Effector memory CD4-positive, alpha-beta T cell (primary cell): Measurements from ENCODE around the gene TNF.
"Not testable (repeated sequence)": the region's sequence is repeated elsewhere in the genome, so short reads cannot be mapped to it uniquely, and the experiment has no call there.

Source experiments
- DNase-seq, 3 donors: peaks; one replicate each; pipeline ENCODE4 v3.0.0-alpha.2; 2020
- H3K27ac ChIP-seq: 2 replicates; pipeline ENCODE4 v1.7.0; 2013; ENCODE audit warnings: mild to moderate bottlenecking, low read length, moderate library complexity; ENCODE audit not compliant: insufficient read depth, poor library complexity, severe bottlenecking
- H3K27me3 ChIP-seq: replicated peaks from 2 replicates; pipeline ENCODE4 v1.7.0; 2013; ENCODE audit warnings: mild to moderate bottlenecking, low read length; ENCODE audit not compliant: insufficient read depth, control insufficient read depth, poor library complexity, severe bottlenecking
- H3K36me3 ChIP-seq: 2 replicates; pipeline ENCODE4 v1.7.0; 2013; ENCODE audit warnings: mild to moderate bottlenecking, low read length, moderate library complexity; ENCODE audit not compliant: control insufficient read depth, insufficient read depth
- H3K4me1 ChIP-seq: 2 replicates; pipeline ENCODE4 v1.7.0; 2013; ENCODE audit warnings: low read length, mild to moderate bottlenecking; ENCODE audit not compliant: control insufficient read depth, insufficient read depth, poor library complexity, severe bottlenecking
- H3K4me3 ChIP-seq: 2 replicates; pipeline ENCODE4 v1.7.0; 2013; ENCODE audit warnings: low read length, low read depth, mild to moderate bottlenecking; ENCODE audit not compliant: insufficient read depth, poor library complexity, severe bottlenecking
- H3K9me3 ChIP-seq: 2 replicates; pipeline ENCODE4 v1.7.0; 2013; ENCODE audit warnings: mild to moderate bottlenecking, low read length, moderate library complexity; ENCODE audit not compliant: control insufficient read depth

The TNF gene

GRCh38 chr6:31588871-31589650, 13.7 kb downstream of the TNF start:
- H3K4me1 ChIP-seq, result peaks cover 67% of the 10 kb centered on the region
- H3K4me3 ChIP-seq, result no peak overlapping the region
- no peaks in the 10 kb centered on the region for H3K9me3 ChIP-seq
- H3K27ac ChIP-seq, result peak overlapping the region; percentile 95
- DNase-seq, result no peak
- no peaks in the 10 kb centered on the region for H3K36me3 ChIP-seq
- no peaks in the 10 kb centered on the region for H3K27me3 ChIP-seq

GRCh38 chr6:31590691-31591090, 15.3 kb downstream of the TNF start:
- DNase-seq, H3K27me3 ChIP-seq, H3K9me3 ChIP-seq, H3K4me3 ChIP-seq, H3K27ac ChIP-seq, H3K36me3 ChIP-seq: not testable (repeated sequence)
- peaks cover 57% of the 10 kb centered on the region for H3K4me1 ChIP-seq

DNA sequence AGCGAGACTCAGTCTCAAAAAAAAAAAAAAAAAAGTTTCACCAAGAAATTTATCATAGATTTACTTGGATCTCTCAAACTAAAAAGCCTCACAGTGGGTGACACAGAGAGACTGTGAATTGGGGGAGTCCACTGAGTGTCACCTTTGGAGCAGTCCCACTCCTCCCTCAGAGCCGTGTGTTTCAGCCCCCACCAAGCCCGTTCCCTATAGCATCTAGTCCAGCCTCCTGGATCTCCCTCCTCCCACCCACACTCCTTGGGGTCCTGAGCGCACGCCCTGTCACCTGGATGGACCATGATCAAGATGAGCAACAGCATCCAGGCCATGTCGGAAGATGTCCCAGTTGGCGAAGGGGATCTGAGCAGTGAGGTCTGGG, 17.0 kb downstream of the TNF start:
- H3K27ac ChIP-seq, result peak overlapping the region; percentile 47
- peaks cover 55% of the 10 kb centered on the region for H3K4me1 ChIP-seq
- no peaks in the 10 kb centered on the region for H3K9me3 ChIP-seq
- H3K27me3 ChIP-seq, result no peaks in the 10 kb centered on the region
- no peak for DNase-seq
- H3K4me3 ChIP-seq, result peak overlapping the region; percentile 12
- H3K36me3 ChIP-seq, result no peaks in the 10 kb centered on the region

DNA sequence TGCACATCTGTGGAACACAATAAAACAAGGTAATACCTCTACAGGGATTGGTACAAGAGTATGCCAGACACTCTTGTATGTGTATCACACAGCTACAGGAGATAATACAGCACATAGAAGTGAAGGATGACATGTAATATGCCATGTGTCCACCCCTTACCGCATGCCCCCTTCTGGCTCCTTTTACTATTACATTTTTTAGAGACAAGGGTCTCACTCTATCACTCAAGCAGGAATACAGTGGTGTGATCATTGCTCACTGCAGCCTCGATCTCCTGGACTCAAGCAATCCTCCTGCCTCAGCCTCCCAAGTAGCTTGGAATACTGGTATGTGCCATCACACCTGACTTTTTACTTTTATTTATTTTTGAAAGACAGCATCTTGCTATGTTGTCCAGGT, 21.6 kb downstream of the TNF start:
- peak in 1 of 3 donors; percentile 16 for DNase-seq
- no peaks in the 10 kb centered on the region for H3K36me3 ChIP-seq
- no peak overlapping the region for H3K4me3 ChIP-seq
- no peaks in the 10 kb centered on the region for H3K27me3 ChIP-seq
- peak overlapping the region; percentile 27 for H3K27ac ChIP-seq
- H3K9me3 ChIP-seq, result no peaks in the 10 kb centered on the region
- H3K4me1 ChIP-seq, result peaks cover 43% of the 10 kb centered on the region

GRCh38 chr6:31607317-31607716, 32.0 kb downstream of the TNF start:
- H3K4me1 ChIP-seq, result no peaks in the 10 kb centered on the region
- H3K4me3 ChIP-seq, result no peak overlapping the region
- no peak for DNase-seq
- no peaks in the 10 kb centered on the region for H3K27me3 ChIP-seq
- H3K36me3 ChIP-seq, result no peaks in the 10 kb centered on the region
- H3K27ac ChIP-seq, result no peak overlapping the region
- H3K9me3 ChIP-seq, result no peaks in the 10 kb centered on the region

DNA sequence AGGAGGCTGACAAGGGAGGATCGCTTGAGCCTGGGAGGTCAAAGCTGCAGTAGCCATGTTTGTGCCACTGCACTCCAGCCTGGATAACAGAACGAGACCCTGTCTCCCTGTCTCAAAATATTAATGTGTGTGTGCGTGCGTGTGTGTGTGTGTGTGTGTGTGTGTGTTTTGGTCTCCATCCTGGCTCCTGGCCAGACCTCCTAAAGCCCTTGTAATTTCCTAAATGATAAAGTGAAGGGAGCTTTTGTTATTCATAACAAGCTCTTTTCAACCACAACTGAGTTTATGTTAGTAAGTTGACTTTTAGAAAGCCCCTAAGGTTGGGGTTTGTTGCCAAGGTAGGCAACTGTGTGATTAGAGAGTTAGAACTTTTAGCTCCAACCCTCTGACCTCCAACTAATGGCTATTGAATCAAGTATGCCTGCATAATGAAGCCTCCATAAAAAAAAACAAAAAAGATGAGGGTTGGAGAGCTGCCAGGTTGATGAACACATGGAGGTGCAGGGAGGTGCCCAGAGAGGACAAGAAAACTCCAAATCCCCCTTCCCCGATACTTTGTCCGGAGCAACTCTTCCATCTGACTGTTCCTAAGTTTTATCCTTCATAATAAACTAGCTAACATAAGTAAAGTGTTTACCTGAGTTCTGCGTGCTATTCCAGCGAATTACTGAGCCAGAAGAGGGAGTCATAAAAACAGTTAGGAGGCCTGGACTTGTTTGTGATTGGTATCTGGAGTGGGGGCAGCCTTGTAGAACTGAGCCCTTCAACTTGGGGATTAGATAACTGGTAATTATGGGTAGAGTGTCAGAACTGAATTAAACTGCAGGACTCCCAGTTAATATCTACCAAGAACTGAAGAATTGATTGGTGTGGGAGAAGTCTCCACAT, 34.4 kb downstream of the TNF start:
- Histone ChIP-seq H3K27ac (no peak overlapping the region), H3K4me3 (no peak overlapping the region), H3K36me3 (no peaks in the 10 kb centered on the region), H3K9me3 (no peaks in the 10 kb centered on the region), H3K27me3 (no peaks in the 10 kb centered on the region), H3K4me1 (no peaks in the 10 kb centered on the region)
- DNase-seq, result no peak

DNA sequence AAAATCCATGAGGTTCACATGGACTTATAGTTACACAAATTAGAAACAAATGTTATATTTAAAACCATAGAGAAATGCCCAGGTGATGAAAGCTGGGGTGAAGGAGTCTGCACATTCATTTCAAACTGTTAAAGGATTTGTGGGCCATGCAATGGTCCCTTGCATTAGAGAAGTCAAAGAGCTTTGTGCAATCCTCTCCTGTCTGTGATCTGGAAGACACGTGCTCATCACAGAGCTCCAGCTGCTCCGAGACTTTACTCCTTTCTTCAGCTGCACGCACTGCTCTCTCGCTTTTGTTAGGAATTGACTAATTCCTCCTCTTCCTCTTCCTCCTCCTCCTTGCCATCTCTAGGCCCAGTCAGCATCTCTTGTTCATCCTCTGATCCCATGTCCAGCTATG, 35.6 kb downstream of the TNF start:
- DNase-seq, result no peak
- Histone ChIP-seq H3K4me1 (no peaks in the 10 kb centered on the region), H3K27ac (no peak overlapping the region), H3K27me3 (no peaks in the 10 kb centered on the region), H3K4me3 (no peak overlapping the region), H3K9me3 (no peaks in the 10 kb centered on the region), H3K36me3 (no peaks in the 10 kb centered on the region)

DNA sequence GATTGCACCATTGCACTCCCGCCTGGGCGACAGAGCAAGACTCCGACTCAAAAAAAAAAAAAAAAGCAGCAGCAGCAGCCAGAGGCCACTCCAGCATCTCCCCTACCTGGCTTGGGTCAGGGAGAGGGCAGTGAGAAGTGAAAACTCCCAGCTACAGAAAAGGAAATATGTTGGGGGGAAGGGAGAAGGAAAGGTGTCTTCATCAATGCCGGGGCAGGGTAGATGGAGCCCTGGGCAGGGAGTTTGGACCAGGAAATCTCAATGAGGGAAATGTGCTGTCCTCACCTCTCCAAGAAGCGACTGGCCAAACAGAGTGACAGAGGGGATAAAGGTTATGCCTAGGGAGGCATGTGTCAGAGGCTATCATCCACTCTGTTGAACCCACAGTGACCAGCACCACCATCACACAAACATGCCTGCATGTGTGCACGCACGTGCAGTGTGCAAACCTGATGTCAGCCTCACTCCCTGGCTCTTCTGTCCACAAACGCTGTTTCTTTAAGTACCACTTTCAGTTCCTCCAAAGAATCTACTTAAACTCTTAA, 38.8 kb downstream of the TNF start:
- no peak for DNase-seq
- no peaks in the 10 kb centered on the region for H3K4me1 ChIP-seq
- no peaks in the 10 kb centered on the region for H3K27me3 ChIP-seq
- H3K36me3 ChIP-seq, result no peaks in the 10 kb centered on the region
- no peak overlapping the region for H3K27ac ChIP-seq
- H3K4me3 ChIP-seq, result no peak overlapping the region
- H3K9me3 ChIP-seq, result no peaks in the 10 kb centered on the region

- DNase-seq, result no peak
- Histone ChIP-seq H3K4me1 (no peaks in the 10 kb centered on the region), H3K27ac (no peak within 1 kb of the TSS), H3K27me3 (no peaks in the 10 kb centered on the region), H3K9me3 (no peaks in the 10 kb centered on the region), H3K36me3 (no peaks in the 10 kb centered on the region), H3K4me3 (no peak within 1 kb of the TSS)
Observed at GRCh38 chr6:31614684-31615578, 39.6 kb downstream of the TNF start, which contains the start of gene AIF1. TSS of gene AIF1 (plus strand) at chr6:31615234. CDS start at chr6:31615330, 96 bp downstream.
